ENCODE data around the gene MTOR.
A peak's percentile ranks its signal among the peaks of the same experiment; 100 is the strongest.
"Not testable (repeated sequence)": the region's sequence is repeated elsewhere in the genome, so short reads cannot be mapped to it uniquely, and the experiment has no call there.

Gene MTOR

DNA sequence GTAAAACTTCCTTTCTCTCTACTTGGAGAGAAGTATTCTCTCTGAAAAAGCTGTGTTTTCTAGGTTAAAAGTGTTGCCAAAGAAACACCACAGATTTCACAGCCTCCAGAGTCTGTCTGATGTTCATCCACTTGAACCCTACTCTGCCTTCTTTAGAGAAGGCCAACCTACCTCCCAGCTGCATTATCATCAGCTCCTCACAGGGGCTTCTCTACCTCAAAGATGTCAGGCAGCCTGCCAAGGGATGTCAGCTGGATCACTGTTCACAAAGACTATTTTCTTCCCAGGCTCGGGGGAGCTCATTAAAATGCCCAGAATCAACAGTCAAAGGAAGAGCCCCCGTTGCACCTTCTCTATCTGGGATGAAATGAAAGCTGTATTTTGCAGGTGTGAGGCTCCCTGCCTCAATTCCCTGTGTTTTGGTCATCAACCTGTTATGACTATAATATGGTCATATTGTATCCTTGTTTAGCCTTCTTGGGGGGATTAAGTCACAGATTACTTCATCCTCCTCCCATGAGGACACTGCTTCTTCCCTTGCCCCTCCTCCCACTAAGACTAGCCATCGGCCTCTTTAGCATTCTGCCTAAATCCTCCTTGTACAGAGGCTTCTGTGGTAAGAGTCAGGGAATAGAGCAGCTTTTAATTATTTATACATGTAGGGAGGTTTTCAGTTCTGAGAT lies 47.5 kb downstream of the MTOR start:
- DNase-seq = peak; percentile 8

DNA sequence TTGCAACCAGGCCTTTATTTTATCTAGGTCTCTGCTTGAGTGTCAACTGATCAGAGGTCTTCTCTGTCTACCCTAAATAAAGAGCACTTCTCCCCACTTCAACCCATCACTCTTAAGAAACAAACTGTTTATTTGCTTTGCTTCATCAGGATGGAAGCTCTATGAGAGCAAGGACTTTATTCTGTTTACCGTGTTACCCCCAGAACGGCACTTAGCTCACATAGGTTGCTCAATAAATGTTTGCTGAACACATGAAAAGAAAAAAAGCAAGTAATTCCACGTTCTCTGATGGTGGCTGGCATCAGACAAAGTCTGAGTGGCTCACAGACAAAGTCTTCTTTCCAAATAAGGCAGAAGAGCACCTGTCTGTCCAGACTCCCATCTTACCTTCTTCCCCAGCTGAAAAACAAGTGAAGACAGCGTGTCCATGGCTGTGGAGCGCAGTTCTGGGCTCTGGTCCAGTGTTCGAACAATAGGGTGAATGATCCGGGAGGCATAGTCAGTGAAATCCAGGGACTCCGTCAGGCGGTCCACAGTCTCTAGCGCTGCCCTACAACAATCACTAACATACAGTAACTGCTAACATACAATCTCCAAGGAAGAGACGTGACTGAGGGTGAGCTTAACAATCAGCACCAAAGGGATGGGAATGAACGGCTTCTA lies 50.3 kb downstream of the MTOR start:
- DNase-seq = no peak

DNA sequence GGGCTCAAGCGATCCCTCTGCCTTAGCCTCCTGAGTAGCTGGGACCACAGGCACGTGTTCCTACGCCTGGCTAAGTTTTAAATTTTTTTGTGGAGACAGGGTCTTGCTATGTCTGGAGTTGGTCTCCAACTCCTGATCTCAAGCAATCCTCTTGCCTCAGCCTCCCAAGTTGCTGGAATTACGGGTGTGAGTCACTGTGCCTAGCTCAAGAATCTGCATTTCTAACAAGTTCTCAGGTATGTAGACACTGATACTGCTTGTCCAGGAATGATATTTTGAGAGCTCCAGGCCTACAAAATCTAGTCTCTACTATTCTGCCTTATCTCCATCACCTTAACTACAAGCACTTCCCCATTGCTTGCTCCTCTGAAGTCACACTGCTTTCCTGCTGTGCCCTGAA lies 50.9 kb downstream of the MTOR start:
- no peak for DNase-seq

DNA sequence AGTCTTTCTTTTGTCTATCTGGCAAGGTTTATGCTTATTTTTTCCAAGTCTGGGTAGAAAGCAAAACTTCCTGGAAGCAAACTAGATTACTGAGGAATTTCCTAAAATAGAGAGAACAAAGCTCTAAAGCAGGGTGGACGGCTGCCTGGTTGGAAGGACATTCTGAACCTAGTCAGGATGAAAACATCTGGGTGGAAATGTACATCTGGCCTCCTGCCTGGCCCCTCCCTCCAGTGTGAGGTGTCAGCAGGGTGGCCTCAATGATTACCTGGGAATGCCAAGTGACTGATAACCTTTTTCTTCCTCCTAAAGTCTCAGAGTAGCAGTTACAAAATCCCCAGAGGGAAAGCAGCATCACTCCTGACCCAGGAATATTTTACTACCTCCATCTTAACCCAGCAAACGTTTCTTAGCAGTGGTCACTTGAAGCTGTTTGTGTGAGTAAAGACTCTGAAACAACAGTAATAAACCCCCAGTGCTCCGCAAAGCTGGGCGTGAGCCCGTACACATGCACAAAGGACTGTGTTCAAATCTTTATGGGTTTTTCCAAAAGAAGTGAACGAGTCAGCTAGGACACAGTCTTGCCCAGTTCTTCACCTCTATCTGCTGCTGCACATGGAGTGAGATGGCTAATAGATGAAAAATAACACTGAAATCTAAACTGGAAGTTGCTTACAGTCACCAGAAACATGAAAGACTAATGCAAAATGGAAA lies 54.3 kb downstream of the MTOR start:
- DNase-seq = no peak

DNA sequence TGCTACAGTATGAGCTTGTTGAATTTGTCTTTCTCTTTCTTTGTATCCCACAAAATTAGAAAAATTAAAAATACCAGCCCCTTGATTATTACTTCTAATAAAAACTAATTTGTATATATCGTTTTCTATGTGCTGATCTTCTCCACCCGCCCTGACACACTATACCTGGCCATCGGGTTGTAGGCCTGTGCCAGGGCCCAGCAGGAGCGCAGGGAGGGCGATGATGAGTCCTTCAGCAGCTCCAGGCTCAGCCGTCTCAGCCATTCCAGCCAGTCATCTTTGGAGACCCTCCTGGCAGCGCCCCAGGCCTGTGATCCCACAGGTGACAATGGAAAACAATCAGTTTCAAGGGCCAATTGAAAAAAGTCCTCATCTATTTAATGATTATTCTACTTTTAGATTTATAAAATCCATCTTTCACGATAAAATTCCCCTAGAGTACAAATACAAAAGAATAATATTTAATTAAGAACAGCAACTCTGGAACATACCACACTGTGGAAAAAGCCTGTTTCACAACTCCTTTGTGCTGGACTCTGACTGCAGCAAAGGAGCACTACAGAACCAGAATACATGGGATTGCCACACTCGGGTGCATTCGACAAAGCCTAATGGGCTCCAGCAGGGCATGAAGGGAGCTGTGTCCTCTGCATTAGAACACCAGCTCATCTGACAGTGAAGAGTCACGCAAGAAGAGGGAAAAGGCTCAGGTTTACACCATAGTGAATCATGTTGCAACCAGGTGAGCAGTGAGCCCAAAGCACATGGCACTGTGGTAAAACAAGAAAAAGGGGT lies 57.8 kb downstream of the MTOR start:
- no peak for DNase-seq

DNA sequence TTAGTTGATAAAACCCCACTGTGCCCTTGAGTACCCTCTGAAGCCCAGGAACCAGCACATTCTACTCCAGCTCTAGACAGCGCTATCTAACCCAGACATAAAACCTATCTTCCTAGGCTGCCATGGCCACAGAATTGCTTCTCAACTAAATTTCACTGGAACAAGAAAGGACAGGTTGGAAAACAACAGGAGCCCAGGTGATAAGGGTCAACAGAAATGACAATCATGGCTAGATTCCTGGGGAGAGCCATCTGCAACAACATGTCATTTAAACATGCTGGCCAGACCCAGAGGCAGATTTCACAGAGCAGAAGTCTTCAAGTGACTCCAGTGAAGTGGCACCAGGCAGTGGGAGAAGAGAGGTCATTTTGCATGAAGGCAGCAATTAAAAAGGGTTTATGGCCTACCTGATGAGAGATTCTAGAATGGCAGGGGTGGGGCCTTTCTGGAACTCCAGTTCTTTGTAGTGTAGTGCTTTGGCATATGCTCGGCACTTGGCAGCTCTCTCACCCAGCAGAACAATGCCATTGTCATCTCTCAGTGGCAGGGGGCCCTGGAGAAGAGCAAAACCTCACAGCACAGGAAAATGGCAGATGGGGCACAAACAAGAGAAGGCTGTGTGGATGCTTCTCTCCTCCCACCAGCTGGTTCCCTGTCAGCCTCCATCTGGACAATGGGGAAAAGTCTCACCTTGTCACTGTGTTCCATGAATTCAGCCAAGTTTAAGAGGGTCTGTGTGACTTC lies 63.3 kb downstream of the MTOR start:
- peak; percentile 97 for DNase-seq

DNA sequence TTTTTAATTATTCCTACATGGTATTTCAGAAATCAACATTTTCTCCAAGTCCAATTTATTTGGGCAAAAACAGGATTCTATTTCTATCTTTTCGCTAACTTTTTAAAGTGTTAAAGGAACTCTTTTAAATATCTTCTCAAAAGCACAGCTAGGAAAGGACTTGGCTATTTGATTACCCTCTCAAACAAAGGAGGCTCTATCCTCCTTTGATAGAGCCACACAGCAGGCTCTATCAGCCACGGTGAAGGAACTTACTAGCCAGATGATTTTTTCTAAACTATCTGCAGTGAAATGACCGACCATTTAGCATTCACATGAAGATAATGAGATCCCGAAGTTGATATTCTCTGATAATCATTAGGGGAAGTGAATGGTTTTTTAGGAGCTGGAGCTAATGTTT lies 64.1 kb downstream of the MTOR start:
- DNase-seq = peak; percentile 42

DNA sequence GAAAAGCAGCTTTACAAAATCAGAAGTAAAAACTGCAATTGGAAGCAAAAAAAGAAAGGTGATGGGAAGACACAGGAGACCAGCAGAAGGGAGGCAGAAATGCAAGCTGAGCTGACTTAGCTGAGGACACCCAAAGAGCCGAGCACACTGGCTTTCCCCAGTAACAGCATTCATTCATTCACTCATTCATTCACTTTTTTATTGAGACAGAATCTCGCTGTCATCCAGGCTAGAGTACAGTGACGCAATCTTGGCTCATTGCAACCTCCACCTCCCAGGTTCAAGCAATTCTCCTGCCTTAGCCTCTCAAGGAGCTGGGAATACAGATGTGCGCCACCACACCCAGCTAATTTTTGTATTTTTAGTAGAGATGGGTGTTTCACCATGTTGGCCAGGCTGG lies 65.0 kb downstream of the MTOR start:
- no peak for DNase-seq

DNA sequence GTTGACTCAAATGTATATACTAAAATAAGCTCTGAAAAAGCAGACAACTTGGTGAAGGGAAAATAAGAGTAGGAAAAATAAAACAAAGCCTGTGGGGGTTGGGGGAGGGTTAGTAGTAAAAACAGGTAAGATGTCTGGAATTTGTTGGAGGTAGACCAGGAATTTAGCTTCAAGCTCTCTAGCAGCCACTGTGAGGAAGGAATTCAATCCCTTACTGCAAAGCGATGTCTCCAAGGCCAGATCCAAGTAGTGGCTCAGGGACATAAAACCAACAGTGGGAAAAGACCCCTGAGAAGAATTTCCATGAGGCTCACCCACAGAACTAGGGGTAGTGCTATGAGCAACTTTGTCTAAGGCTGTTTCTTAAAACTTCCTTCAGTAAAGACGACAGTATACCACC lies 65.4 kb downstream of the MTOR start:
- no peak for DNase-seq

DNA sequence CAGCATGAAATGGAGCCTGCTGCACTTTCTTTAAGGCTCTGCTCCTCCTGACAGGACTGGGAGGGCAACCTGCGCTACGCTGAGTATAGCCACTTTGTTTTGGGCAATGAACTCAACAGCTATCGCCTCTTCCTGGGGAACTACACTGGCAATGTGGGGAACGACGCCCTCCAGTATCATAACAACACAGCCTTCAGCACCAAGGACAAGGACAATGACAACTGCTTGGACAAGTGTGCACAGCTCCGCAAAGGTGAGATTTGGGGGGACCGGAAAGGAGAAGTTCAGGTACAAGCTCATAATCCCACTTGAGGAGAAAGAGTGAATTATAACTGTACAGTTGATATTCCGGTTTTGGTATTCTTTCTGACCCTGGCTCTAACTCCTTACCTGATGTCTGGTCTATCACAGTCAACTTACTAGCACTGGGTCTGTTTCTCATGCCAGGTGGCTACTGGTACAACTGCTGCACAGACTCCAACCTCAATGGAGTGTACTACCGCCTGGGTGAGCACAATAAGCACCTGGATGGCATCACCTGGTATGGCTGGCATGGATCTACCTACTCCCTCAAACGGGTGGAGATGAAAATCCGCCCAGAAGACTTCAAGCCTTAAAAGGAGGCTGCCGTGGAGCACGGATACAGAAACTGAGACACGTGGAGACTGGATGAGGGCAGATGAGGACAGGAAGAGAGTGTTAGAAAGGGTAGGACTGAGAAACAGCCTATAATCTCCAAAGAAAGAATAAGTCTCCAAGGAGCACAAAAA lies 67.8 kb downstream of the MTOR start:
- DNase-seq = no peak

DNA sequence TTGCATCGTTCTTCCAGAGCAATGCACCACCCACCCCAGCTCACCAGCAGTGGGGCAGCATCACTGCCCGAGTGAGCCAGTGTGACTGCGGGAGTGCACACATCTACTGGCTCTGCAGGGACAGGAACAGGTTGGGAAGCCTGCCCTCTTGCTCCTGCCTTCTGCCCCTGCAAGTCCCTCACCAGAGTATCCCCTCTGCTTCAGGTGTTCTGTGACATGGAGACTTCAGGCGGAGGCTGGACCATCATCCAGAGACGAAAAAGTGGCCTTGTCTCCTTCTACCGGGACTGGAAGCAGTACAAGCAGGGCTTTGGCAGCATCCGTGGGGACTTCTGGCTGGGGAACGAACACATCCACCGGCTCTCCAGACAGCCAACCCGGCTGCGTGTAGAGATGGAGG lies 69.0 kb downstream of the MTOR start:
- DNase-seq = no peak

DNA sequence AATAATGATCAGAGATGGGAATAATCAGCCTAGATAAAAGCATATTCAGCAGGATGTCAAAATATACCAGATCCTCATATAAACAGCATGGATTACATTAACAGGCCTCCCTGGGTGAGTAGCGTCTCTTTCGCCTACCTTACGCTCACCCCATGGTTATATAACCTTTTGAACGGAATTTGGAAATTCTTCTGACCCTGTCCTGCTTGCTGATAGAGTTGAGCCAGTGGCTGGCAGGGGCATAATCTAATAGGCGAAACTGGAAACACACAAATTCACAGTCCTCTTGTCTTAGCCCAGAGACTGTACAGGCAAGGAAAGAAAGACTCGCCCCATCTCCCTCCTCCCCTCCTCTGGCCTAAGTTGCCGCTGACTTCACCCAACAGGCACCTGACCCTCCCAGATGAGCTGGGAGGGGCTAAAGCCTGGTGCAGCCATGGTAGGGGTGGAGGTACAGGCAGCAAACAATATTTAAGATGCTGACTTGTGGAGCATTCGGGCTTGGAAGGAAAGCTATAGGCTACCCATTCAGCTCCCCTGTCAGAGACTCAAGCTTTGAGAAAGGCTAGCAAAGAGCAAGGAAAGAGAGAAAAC lies 73.4 kb downstream of the MTOR start, which contains the start of gene ANGPTL7:
Gene ANGPTL7 (plus strand): TSS at position 498 of the 594 bp plus-strand sequence. CDS start 225 bp downstream, outside the sequence.
- no peak for DNase-seq

DNA sequence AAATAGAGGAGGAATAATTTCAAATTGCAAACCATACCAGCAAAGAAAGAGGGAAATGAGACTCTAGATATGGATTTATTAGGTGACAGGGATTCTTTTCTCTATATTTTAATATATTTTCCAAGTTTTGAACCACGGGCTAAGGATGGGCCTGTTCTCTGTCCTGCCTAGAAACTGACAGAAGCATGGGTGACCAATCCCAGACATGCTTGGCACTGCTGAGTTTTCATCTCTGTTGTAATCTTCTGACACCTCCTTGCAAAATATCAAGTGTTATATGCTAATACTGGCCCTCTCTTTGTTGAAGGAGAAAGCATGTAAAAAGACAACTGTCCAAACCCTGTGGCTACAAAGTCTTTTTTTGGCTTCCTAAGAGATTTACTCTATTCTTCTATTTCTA lies 74.0 kb downstream of the MTOR start:
- DNase-seq = no peak

DNA sequence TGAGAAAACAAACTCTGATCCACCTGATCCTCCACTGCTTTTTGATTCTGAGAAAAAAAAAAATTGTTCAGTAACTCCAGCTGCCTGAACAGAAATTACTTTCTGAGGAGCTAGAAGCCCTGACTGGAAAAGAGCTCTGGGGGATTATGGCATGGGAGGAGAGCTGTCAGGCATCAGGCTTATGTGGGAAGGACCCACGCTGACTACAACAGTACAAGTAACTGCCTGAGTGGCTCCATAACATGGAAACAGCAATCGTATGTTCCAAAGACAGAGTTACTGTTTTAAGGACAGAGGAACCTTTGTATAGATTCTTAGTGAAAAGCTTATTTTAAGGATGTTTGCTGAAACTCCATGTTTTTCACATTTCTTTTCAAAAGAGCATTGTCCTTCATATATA lies 74.4 kb downstream of the MTOR start:
- DNase-seq = no peak

DNA sequence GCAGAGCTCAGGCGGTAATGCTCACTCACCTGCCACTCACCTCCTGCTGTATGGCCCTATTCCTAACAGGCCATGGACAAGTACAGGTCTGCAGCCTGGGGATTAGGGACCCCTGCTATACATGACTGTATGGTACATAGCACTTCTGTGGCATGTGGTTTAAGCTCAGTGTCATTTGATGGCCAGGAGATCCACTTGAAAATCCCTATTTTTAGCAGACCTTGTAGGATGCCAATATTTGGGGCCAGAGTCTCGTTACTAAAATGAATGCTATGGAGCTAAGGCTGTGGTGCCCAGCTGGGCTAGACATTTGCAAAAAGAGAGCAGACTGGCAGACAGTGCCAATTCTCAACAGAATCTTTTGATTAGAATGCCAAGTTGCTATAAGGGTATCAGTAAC lies 74.9 kb downstream of the MTOR start:
- DNase-seq = no peak

DNA sequence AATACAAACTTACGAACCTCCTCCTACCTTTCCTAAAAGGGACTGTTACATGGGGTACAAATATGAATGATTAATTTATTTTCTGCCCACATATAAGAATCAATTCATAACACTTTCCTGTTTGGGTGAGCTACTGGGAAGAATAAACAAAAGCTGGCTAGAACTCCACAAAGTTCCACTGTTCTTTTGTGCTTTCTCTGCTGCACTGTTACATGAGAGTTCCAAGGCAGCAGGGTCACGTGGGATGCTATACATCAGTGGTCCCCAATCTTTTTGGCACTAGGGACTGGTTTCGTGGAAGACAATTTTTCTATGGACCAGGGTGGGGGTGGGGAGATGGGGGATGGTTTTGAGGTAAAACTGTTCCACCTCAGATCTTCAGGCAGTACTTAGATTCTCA lies 75.4 kb downstream of the MTOR start:
- no peak for DNase-seq

DNA sequence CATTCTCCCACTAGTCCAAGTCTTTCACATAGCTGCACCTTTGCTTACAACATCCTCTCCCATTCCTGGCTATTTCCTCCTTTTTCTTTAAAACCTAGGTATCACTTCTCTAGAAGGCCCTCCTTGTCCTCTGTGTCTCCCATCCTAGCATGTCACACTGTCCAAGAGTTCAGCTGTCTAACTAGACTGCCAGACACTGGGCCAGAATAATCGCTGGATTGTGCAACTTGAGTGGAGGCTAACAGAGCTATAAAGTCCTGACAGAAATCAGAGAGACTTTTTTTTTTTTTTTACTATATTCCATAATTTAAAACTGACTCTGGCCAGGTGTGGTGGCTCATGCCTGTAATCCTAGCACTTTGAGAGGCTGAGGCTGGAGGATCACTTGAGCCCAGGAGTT lies 77.4 kb downstream of the MTOR start:
- no peak for DNase-seq

DNA sequence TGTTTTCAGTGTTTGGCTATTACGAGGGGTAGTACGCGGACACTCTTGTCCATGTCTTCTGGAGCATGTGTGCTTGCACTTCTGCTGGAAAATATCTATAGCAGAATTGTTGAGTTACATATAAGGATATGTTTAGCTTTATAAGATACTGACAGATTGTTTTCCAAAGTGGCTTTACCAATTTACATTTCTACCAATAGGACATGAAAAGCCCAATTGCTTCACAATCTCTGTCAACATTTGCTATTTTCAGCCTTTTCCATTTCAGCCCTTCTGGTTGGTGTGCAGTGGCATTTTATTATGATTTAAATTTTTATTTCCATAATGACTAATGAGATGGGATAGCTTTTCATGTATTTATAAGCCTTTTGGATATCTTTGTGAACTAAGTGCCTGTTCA lies 79.5 kb downstream of the MTOR start:
- DNase-seq = no peak

DNA sequence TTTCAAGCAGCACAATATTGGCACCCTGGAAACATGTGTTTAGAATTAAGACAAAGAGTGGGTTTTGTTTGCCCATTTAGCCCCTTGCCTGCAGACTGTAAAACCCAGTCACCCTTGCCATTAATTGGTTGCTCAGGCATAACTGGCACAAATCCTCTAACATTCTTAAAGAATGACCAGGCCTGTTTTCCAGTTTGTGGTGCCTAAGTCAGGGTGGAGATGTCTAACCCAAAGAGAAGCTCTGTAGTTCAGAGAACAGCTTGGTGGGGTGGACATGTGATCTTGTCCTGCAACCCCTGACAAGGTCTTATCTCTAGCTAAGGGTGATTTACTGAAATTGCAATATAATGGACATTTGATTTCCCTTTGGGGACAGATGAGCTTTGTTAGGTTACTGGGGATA lies 82.0 kb downstream of the MTOR start:
- DNase-seq = peak; percentile 48

DNA sequence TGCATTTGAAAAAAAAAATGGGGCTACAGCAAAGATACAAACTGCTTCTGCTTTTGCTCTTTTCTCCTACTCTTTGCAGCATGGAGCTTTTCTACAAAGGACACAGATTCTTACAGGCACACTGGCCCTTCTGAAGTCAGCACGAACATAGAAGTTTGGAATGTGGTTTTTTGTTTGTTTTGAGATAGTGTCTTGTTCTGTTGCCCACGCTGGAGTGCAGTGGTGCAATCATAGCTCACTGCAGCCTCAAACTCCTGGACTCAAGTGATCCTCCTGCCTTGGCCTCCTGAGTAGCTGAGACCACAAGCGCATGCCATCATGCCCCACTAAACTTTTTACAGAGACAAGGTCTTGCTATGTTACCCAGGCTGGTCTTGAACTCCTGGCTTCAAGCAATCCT lies 82.6 kb downstream of the MTOR start:
- DNase-seq = not testable (repeated sequence)

DNA sequence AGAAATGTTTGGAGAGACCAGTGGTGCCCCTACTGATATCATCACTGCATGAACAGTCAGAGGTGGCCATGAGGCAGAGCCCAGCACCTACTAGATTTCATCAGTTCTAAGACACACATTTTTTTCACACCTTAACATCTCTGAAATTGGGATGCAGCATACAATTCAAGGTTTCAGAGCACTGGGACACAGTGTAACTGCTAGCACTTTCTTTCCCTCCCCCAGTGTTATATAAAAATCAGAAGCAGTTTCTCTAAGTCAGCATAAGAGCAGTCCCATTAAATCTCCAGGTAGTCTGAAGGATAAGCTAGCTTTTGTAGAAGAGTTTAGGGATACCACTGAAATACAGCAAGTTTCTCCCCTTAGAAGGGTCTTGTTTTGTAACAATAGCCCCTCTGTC lies 83.2 kb downstream of the MTOR start:
- DNase-seq = peak; percentile 4

All from NCI-H69 (cell line).